Thyroid gland (tissue), 4 donors: Measurements from ENCODE around the gene TFF2. TPM values are rescaled to one million over a fixed set of nuclear protein-coding genes. Genes with fewer than 3 reads are reported as not detected.

Source experiments
- DNase-seq, 2 donors: peaks; one replicate each; pipeline ENCODE4 v3.0.0-alpha.2; 2019
- H3K27ac ChIP-seq, 3 donors: fragments of 200-600 bp; sonication (generic); 1 replicate in 2 of 3; 2 replicates in 1 of 3; pipeline ENCODE4 v1.5.1; 2016 to 2019; ENCODE audit warnings: mild to moderate bottlenecking in 1 of 3, moderate library complexity in 1 of 3
- H3K27me3 ChIP-seq: fragments of 200-600 bp; sonication (generic); one replicate; pipeline ENCODE4 v1.5.1; 2019
- H3K36me3 ChIP-seq, 2 donors: fragments of 200-600 bp; sonication (generic); one replicate each; pipeline ENCODE4 v1.5.1; 2016 to 2019
- H3K4me1 ChIP-seq, 2 donors: fragments of 200-600 bp; sonication (generic); one replicate each; pipeline ENCODE4 v1.5.1; 2017 to 2019
- H3K4me3 ChIP-seq, 3 donors: fragments of 200-600 bp; sonication (generic); replicated peaks in 1 of 3; 1 replicate in 2 of 3; 2 replicates in 1 of 3; pipeline ENCODE4 v1.5.1; 2016; ENCODE audit warnings: mild to moderate bottlenecking in 1 of 3
- H3K9me3 ChIP-seq: fragments of 200-600 bp; sonication (generic); one replicate; pipeline ENCODE4 v1.5.1; 2017
- CTCF ChIP-seq, 6 experiments: fragments of 200-600 bp in 3 of 6; fragments of 450-650 bp in 3 of 6; sonication (generic) in 3 of 6; IDR thresholded peaks; one replicate each; pipeline ENCODE4 v1.5.1; 2016 to 2019; ENCODE audit warnings: antibody characterized with exemption in 6 of 6, mild to moderate bottlenecking in 2 of 6, inconsistent platforms in 1 of 6, moderate library complexity in 1 of 6
- POLR2A ChIP-seq, 2 donors: fragments of 450-650 bp; IDR thresholded peaks; one replicate each; pipeline ENCODE4 v1.6.1; 2017; ENCODE audit warnings: antibody characterized with exemption in 2 of 2, mild to moderate bottlenecking in 2 of 2, moderate library complexity in 1 of 2
- WGBS, 2 donors: methylation state at CpG; one replicate each; pipeline ENCODE4 v1.1.5; 2017; 5-methylcytosine and 5-hydroxymethylcytosine counted together
- intact Hi-C: fragments of 100-400 bp; cut with DNase I; formaldehyde crosslinking; loops from one replicate; pipeline ENCODE4 v1.15.1; 2023
- total RNA-seq, 4 donors: library from RNA; depleted of rRNA; stranded (reverse); fragments of >200 nt; gene quantifications; one replicate each; pipeline ENCODE4 v1.2.3, GENCODE V29; 2016

The TFF2 gene
- total RNA-seq, 4 donors from 2014 or later, result 2.5 to 14.3 TPM; not detected in 2

DNA sequence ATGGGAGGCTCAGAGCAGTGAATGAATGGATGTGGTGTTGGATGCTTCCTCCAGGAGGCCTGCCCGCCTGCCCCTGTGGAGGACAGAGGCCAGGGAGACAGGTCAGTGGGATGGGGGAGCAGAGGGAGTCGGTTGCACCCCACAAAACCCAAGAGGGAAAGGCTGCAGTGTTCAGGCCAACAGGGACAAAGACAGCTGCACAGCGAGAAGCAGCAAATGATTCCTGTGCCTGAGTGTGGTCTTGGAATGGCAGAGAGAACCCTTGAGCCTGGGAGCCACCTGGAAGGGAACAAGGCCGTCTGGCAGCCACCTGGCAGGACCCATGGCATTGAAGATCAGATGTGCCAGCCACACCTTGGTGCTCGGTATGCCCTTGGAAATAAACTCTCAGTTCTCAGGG, 43.7 kb downstream of the TFF2 start:
- intact Hi-C loops, result loop anchor here (5.0 kb wide), 1 partner anchor 140 kb away; no protein-coding TSS in a partner anchor
- peaks cover 16 to 23% of the 10 kb centered on the region in 2 donors for H3K4me1 ChIP-seq
- H3K4me3 ChIP-seq, result no peak overlapping the region
- no peak for TF ChIP-seq CTCF (IDR thresholded peaks at IDR 0.05)
- no peak overlapping the region for H3K27ac ChIP-seq
- no peaks in the 10 kb centered on the region for H3K9me3 ChIP-seq
- no peak for DNase-seq
- H3K27me3 ChIP-seq, result no peaks in the 10 kb centered on the region
- peaks cover 0 to 8% of the 10 kb centered on the region in 2 donors for H3K36me3 ChIP-seq
- WGBS, 2 donors, result 76 to 79% methylated on average over 5 of the region's 5 CpGs

- WGBS, 2 donors, result 69 to 83% methylated on average over 16 to 17 of the region's 17 CpGs
- intact Hi-C loops, result loop anchor here (5.0 kb wide), 1 partner anchor 141 kb away; no protein-coding TSS in a partner anchor
- no peaks in the 10 kb centered on the region for H3K9me3 ChIP-seq
Observed at GRCh38 chr21:42306366-42307035, 44.3 kb downstream of the TFF2 start.

GRCh38 chr21:42305707-42306147, 45.1 kb downstream of the TFF2 start:
- H3K27ac ChIP-seq, result no peak overlapping the region
- no peaks in the 10 kb centered on the region for H3K36me3 ChIP-seq
- intact Hi-C loops, result loop anchor here (5.0 kb wide), 1 partner anchor 142 kb away; no protein-coding TSS in a partner anchor
- no peaks in the 10 kb centered on the region for H3K27me3 ChIP-seq
- TF ChIP-seq CTCF (IDR thresholded peaks at IDR 0.05), result no peak
- TF ChIP-seq POLR2A (IDR thresholded peaks at IDR 0.05), result no peak
- 95 to 96% methylated on average over 26 to 33 of the region's 33 CpGs for WGBS, 2 donors
- peaks cover 9 to 20% of the 10 kb centered on the region in 2 donors for H3K4me1 ChIP-seq
- no peaks in the 10 kb centered on the region for H3K9me3 ChIP-seq
- no peak overlapping the region for H3K4me3 ChIP-seq
- DNase-seq, result no peak

More at GRCh38 chr21:42306366-42307035, 44.3 kb downstream of the TFF2 start:
- no peak for DNase-seq
- Histone ChIP-seq H3K4me1 (peaks cover 12 to 23% of the 10 kb centered on the region in 2 donors), H3K27me3 (no peaks in the 10 kb centered on the region), H3K36me3 (peaks cover 0 to 3% of the 10 kb centered on the region in 2 donors), H3K4me3 (no peak overlapping the region), H3K27ac (no peak overlapping the region)
- TF ChIP-seq POLR2A (IDR thresholded peaks at IDR 0.05) (no peak), CTCF (IDR thresholded peaks at IDR 0.05) (no peak)

DNA sequence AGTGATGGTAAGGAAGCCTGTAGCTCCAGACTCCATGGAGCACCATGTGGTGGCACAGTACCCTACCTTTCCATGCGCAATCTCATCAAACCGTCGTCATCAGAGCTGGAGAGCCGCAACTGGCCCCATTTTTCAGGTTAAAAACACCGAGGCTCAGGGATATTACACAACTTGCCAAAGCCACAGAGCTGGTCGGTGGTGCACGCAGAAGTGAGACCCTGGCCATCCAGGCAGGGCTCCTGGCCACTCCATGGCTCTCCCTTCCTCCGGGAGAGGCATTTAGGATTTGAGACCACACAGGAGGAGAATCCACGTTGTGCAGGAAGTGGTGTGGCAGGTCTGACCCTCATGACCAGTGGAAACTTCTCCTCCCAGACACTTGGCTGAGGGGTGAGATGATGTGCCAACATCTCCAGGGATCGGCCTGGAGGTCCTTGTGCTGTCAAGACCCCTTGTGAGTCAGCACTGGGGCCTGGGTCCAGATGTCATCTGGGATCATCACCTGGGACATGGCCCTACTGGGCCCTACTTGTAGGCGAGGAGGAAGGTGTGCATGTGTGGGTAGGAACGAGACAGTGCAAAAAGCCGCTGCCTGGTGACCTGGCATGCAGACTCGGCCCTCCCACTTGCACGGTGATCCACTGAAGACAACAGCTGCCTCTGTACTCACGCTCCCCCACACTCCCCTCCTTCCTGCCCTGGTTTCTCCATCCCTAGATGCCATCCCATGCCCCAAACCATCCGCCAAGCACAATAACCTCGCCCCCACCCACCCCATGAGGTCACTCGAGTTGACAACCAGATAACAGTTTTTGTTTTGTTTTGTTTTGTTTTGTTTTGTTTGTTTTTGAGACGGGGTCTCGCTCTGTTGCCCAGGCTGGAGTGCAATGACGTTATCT, 46.0 kb downstream of the TFF2 start:
- intact Hi-C loops, result loop anchor here (5.0 kb wide), 1 partner anchor 142 kb away; no protein-coding TSS in a partner anchor
- WGBS, 2 donors, result 81 to 84% methylated on average over 20 to 21 of the region's 22 CpGs
- Histone ChIP-seq H3K9me3 (no peaks in the 10 kb centered on the region), H3K27me3 (no peaks in the 10 kb centered on the region), H3K4me1 (peaks cover under 1 to 14% of the 10 kb centered on the region in 2 donors), H3K4me3 (no peak overlapping the region), H3K27ac (no peak overlapping the region), H3K36me3 (no peaks in the 10 kb centered on the region)
- DNase-seq, result no peak
- no peak for TF ChIP-seq CTCF (IDR thresholded peaks at IDR 0.05)
- no peak for TF ChIP-seq POLR2A (IDR thresholded peaks at IDR 0.05)
